NCI-H2196 (cell line): ENCODE results near the gene CACNA2D3.

Experiments
- DNase-seq: peaks from one replicate; lab custom pipeline; 2025; ENCODE audit not compliant: unreplicated experiment; lab: John Stamatoyannopoulos, UW

The CACNA2D3 gene

GRCh38 chr3:54858093-54858785 lies 735.9 kb downstream of the CACNA2D3 start:
- no peak for DNase-seq

GRCh38 chr3:54859184-54859583 lies 736.8 kb downstream of the CACNA2D3 start:
- DNase-seq: no peak

DNA sequence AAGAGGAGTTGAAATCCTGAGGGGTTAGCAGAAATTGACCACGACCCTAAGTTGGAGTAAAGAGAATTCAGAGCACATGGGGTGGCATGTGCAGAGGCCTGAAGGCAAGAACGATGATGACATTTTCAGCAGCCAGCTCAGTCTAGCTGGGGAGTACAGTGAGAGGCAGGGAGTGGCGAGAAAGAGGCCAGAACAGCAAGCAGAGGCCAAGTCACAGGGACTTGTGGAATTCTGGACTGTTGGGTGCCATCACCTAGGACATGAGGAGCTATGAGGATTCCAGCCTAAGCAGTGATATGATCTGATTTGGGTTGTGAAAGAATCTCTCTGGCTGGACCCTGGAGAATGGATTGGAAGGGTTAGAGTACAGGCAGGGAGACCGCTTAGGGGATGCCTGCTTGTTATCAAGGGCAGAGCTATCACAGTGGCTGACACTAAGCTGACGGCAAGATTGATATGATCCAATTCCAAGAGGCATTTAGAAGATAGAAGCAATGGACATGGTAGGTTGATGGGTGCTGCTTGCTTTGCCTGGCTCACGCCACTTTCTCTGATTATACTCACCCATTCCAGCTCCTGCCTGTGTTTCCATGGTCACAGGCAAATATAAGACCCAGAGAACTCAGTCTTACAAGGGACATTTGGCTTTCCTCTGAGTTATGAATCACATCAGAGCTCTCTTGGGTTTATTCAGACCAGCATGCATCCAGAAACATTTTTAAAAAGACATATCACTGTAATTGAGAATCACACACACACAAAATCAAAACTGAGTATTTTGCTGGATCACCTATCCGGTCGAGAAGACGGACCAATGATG lies 739.1 kb downstream of the CACNA2D3 start:
- no peak for DNase-seq

DNA sequence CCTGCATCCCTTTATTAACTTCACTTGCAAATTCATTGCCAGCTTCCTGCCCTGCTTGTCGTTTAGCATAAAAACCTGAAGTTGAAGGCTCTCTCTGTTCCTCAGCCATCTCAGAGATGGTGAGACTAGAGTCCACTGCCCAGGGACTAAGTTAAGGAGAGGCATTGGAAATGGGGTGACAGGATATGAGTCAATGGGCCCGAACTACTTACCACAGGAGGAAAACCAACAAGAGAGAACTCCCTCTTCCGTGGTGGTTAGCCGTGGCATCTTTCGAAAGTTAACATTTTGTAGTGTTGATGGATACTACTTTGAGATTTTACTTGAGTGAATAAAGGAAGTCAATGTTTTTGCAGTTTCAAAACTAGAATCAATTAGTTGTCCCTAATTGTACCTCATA lies 740.2 kb downstream of the CACNA2D3 start:
- DNase-seq: no peak

DNA sequence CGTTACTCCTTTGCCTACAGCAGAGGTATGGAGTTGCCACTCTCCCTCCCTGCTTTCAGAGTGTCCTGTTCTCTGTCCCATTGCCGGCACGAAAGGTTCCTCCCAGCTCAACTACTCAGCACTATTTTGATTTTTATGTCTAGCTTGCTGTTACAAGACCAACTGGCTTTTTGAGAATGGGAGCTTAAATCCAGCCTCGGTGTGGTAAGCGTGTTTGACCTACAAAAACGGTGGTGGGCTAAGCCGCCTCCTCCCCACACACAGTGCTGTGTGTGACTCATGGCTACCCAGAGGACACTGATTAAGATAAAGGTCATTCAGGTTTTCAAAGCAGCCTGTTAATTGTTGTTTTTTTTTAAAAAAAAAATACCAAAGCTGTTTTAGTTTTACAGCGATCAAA lies 741.0 kb downstream of the CACNA2D3 start:
- no peak for DNase-seq

GRCh38 chr3:54863786-54864185 lies 741.4 kb downstream of the CACNA2D3 start:
- no peak for DNase-seq

DNA sequence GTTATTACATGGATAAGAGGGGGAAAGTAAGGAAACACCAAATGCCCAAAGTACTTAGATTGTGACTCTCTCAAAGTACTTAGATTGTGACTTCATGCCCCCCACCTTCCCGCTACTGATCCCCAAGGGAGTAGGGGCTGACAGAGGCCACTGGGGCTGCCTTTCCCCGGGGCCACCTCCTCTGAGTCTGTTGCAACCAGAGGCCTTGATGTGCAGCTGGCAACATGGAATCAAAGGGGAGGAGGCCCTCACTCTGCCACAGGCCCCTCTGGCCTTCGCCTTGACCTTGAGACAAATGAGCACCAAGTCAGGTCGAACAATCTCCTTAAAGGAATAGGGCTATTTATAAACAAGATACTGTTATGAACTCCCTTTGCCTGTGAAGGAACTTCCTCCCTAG lies 743.0 kb downstream of the CACNA2D3 start:
- DNase-seq: no peak

- DNase-seq: no peak
Observed at GRCh38 chr3:54866251-54866650, 743.9 kb downstream of the CACNA2D3 start.

- peak; percentile 10 for DNase-seq
Observed at GRCh38 chr3:54870423-54870822, 748.1 kb downstream of the CACNA2D3 start.

DNA sequence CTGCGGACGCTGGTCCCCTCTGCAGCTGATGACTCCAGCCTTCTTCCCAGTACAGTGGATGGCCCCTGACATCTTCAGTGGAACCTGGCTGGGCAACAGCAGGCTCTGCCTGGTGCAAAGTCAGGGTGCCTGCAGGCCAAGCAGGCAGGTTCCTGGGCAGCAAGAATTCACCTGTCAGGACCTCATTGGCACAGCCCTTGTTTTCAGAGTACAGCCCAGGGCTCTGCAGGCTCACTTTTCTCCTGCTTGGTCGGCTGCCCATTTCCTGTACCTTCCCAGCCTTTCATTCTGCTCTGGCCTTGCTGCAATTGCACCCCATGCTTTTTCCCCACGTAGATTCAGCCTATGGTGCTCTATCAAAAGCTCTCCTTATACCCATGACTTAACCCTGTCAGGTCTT lies 749.5 kb downstream of the CACNA2D3 start:
- DNase-seq: peak; percentile 1

GRCh38 chr3:54873059-54874010 lies 751.0 kb downstream of the CACNA2D3 start:
- DNase-seq: no peak

GRCh38 chr3:54874816-54875556 lies 752.6 kb downstream of the CACNA2D3 start:
- no peak for DNase-seq

- no peak for DNase-seq
Observed at GRCh38 chr3:54875596-54876268, 753.4 kb downstream of the CACNA2D3 start.

GRCh38 chr3:54876694-54877093 lies 754.3 kb downstream of the CACNA2D3 start:
- no peak for DNase-seq

DNA sequence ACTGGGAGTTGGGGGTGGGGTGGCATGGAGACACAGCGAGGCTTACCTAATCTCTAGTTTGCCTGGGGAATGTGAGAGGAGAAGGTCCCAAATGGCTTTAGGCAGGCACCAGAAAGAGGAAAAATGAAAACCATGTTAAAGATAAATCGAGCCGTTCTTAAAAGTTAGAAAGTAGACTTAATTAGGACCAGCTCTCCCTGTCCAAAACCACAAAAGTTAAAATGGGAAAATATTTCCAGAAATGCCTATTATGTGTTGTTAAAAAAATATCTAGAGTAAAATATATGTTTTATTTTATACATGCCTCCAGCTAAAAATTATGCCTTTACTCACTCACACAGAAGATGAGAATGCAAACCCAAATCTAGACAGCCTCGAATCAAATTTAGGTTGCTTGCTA lies 755.4 kb downstream of the CACNA2D3 start:
- DNase-seq: no peak

- DNase-seq: no peak
Observed at GRCh38 chr3:54878145-54878544, 755.8 kb downstream of the CACNA2D3 start.

GRCh38 chr3:54882129-54882833 lies 759.9 kb downstream of the CACNA2D3 start:
- DNase-seq: no peak

DNA sequence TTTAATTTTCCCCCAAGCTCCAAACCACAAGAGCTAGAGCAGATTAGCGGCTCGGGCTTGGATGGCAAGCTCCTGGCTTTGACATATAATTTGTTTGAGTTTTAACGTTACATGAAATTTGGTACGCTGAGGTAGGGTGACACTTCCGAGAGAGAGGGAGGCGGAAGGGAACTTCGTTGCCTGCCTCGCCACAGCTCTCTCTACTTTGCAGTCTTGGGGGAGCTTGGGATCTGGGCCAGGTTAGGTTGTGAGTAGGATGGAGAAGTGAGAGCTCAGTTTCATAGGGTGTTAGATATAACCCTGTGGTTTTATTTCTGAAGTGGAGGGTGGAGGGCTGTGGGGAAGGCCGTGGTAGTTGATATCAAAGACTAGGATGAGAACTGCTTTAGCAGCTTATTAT lies 765.8 kb downstream of the CACNA2D3 start:
- no peak for DNase-seq

- no peak for DNase-seq
Observed at GRCh38 chr3:54888873-54889272, 766.5 kb downstream of the CACNA2D3 start.

GRCh38 chr3:54889731-54890130 lies 767.4 kb downstream of the CACNA2D3 start:
- no peak for DNase-seq
